HG02610 (cell line): ENCODE data around the gene TRIM6.
A peak's percentile ranks its signal among the peaks of the same experiment; 100 is the strongest.
"Not testable (repeated sequence)": the region's sequence is repeated elsewhere in the genome, so short reads cannot be mapped to it uniquely, and the experiment has no call there.

ENCODE experiments used
- ATAC-seq: cut with Tn5 transposase; IDR thresholded peaks from one replicate; pipeline ENCODE4 v1.9.1; 2021; ENCODE audit warnings: mild to moderate bottlenecking, moderate library complexity; ENCODE audit not compliant: unreplicated experiment

TRIM6 gene

DNA sequence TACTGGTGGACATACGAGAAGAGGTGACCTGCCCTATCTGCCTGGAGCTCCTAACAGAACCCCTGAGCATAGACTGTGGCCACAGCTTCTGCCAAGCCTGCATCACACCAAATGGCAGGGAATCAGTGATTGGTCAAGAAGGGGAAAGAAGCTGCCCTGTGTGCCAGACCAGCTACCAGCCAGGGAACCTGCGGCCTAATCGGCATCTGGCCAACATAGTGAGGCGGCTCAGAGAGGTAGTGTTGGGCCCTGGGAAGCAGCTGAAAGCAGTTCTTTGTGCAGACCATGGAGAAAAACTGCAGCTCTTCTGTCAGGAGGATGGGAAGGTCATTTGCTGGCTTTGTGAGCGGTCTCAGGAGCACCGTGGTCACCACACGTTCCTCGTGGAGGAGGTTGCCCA lies 6.9 kb downstream of the TRIM6 start:
- no peak for ATAC-seq

- no peak for ATAC-seq
Measured at GRCh38 chr11:5604896-5605295, 8.5 kb downstream of the TRIM6 start.

DNA sequence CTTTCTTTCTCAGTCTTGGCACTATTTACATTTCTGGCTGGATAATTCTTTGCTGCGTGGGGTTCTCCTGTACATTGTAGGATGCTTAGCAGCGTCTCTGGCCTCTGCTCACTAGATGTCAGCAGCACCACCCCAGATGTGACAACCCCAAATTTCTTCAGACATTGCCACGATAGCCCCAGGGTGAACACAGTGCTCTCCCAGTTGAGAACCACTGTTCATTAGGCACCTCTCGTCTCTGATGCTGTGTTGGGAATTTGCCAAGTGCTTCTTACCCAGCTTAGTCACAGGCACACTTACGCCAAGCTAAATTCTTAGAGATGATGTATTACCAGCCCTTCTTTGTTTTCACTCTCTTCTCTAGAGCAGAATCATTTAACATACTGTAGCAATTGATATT lies 9.4 kb downstream of the TRIM6 start:
- no peak for ATAC-seq

DNA sequence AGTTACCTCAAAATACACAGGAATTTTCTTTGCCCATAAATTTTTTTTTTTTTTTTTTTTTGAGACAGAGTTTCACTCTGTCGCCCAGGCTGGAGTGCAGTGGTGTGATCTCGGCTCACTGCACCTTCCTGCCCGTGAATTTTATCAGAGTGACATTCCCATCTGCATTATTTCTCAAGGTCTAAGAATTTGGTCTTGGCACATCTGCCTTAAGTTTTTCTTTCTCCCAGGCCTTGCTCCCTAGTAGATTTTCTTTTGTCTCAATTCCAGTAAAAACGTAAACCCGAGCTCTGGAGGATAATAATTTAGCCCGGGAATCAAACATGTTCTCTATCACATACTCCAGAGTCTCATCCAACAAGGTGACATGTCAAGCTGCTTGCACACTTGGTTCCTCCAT lies 12.4 kb downstream of the TRIM6 start:
- ATAC-seq: no peak

DNA sequence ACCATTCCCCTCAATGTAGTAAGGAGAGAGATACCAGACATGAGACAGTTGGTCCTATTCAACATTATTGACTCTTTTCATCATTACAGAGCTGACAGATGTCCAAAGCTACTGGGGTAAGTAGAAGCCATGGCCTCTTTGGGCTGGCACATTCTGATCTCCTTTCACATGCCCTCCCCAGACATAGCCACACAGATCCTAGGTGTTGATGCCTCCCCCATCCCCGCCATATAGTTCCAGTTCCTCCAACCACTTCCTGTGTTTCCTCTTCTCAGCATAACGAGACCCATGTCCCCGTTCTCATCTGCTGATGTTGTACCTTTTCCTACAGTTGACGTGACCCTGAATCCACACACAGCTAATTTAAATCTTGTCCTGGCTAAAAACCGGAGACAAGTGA lies 14.0 kb downstream of the TRIM6 start:
- no peak for ATAC-seq

DNA sequence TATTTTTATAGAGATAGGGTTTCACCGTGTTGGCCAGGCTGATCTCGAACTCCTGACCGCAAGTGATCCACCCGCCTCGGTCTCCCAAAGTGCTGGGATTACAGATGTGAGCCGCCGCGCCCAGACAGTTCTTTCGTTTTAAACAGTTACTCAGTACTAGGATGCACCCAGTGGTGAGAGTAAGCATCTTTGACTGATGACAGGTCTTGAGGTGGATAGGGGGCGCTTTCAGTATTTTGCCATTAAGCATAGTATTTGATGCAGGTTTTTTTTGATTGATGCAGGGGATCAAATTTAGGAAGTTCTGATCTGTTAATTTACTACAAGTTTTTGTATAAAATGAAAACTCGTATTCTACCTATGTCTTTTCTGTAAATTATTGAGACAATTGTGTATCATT lies 15.2 kb downstream of the TRIM6 start:
- ATAC-seq: no peak

DNA sequence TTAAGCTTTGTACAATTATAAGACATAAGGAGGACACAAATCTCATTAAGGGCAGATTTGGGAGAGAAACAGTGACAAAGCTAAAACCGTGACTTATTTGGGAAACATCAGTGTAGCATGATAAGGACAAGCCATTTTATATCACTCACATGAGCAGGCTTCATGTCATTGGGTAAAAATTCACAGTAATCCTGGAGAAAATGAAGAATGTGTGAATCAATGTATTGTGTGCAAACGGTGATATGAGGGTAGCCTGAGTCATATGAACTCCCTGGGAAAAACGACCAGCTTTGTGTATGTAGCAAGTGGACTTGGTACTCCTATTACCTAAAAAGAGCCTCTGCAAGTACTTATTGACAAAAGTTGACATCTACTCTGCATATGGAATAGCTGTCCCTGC lies 22.4 kb downstream of the TRIM6 start:
- ATAC-seq: no peak

GRCh38 chr11:5620651-5621521 lies 24.4 kb downstream of the TRIM6 start:
- ATAC-seq: no peak

GRCh38 chr11:5621580-5621979 lies 25.1 kb downstream of the TRIM6 start:
- ATAC-seq: no peak

- ATAC-seq: no peak
Measured at GRCh38 chr11:5622802-5623201, 26.4 kb downstream of the TRIM6 start.

DNA sequence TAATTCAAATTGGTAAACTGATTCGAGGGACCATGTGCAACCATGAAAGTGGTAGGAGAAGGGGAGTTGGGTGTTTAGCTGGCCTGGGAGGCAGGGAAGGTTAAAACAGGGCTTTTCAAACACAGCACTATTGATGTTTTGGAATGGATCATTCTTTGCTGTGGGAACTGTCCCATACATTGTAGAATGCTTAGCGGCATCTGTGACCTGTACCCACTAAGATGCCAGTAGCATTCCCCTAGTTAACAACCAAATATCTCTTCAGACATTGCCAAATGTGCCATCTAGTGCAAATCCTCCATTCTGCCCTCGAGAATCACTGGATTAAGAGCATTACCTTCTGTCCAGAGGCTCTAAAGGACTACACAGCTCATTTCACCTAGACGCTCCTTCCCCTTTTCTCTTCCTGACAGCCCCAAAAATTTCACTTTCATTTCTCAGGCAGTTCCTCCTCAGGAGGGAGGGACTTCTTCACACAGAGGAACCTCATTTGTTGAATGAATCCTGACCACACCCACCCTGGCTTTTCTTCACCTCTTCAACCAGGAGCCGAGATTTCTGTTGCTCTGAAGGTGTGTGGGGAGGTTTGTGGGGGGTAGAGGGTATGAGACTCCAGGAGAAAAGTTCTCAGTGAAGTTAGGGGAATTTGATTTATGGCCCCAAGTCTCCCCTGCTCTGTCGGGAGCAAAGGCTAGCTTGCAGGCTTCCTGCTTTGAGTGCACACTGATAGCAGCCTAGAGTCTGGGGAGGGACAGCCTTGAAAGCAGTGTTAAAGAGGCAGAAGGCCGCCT lies 28.2 kb downstream of the TRIM6 start, which contains the start of gene TRIM34:
Gene TRIM34 (plus strand): TSS at position 513 of the 791 bp plus-strand sequence. CDS start 7,331 bp downstream, outside the sequence.
- peak; percentile 96 for ATAC-seq

- no peak for ATAC-seq
Measured at GRCh38 chr11:5625281-5625680, 28.8 kb downstream of the TRIM6 start.

- ATAC-seq: no peak
Measured at GRCh38 chr11:5626196-5626595, 29.8 kb downstream of the TRIM6 start.

DNA sequence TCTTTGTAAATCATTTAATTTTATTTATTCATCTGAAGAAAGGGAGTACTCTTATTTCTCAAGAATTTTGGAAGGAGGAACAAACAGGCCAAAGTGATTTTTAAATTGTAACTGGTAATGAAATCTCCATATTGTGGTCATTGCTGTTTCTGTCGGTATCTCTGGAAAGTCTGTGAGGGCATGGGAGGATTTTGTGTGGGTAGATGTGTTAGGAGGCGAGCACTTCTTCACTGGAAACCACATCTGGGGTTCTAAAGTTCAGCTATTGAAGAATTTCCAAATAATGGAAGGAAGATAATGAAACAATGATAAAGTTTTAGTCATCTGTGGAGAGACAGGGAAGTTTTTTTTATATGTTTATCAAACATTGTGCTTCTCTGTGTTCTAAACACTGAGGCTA lies 35.0 kb downstream of the TRIM6 start:
- ATAC-seq: peak; percentile 23

- ATAC-seq: peak; percentile 94
Measured at GRCh38 chr11:5631969-5632635, 35.7 kb downstream of the TRIM6 start.

GRCh38 chr11:5639953-5640352 lies 43.5 kb downstream of the TRIM6 start:
- no peak for ATAC-seq

DNA sequence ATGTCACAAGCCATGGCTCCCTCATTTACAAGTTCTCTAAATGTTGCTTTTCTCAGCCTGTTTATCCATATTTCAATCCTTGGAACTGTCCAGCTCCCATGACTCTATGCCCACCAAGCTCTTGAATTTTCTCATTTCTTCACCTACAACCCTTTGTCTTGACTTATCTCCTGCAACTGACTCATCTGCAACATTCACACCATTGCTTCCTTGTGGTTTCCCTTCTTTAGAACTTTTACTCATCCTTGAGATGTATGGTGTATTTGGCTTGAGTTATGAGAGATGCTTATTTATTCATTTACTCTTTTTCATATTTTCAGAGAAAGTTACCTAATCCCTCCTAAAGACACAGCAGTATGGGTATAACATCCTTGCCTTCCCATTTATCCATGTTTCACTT lies 47.1 kb downstream of the TRIM6 start:
- no peak for ATAC-seq

GRCh38 chr11:5646139-5646538 lies 49.7 kb downstream of the TRIM6 start:
- ATAC-seq: no peak

DNA sequence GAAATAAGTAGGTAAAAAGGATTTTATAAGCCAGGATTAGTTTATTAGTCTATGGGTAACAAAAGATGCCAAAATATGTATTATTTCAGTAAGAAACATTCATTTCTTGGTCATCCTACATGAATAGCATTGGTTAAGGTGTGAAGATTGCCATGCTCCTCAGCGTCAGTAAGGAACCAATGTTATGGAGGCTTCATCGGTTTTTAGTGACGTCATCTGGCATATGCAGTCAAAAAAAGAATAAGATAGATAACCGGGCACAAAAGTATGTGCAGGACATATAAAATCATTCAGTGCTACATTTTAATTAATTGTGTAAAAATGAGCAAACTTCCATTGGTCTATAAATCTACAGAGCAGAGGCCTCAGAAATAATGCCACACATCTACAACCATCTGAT lies 59.0 kb downstream of the TRIM6 start:
- ATAC-seq: no peak

- not testable (repeated sequence) for ATAC-seq
Measured at GRCh38 chr11:5656956-5657355, 60.5 kb downstream of the TRIM6 start.

DNA sequence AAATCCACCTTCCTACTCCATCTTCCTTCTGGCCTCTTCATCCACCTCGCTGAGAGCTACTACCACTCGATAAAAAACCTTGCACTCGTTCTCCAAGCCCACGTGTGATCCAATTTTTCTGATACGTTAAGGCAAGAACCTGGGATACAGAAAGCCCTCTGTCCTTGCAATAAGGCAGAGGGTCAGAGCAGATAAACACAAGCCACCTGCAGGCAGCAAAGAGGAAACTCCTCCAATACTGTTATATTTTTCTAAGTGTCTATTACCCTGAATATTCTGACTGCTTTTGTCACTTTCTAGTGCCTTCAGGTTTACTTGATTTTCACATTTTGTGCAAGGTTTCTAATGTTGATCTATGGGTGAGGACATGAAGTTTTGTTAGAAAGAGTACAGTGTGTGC lies 61.9 kb downstream of the TRIM6 start:
- ATAC-seq: no peak
